A549 (cell line): ENCODE measurements around the gene ATP2B3.

Source experiments
- POLR2A ChIP-seq: IDR thresholded peaks from 2 replicates; pipeline ENCODE4 v1.6.1; 2012; ENCODE audit warnings: mild to moderate bottlenecking, low read length
- SMC3 ChIP-seq: fragments of >200 bp; sonication (Bioruptor Twin); formaldehyde crosslinking; IDR thresholded peaks from 3 replicates; pipeline ENCODE4 v1.6.1; 2018; ENCODE audit warnings: inconsistent platforms
- TF ChIP-seq, protein P1 (sequence below): fragments of >200 bp; sonication (Bioruptor Twin); formaldehyde crosslinking; IDR thresholded peaks from 3 replicates; pipeline ENCODE4 v1.5.1; 2016

DNA sequence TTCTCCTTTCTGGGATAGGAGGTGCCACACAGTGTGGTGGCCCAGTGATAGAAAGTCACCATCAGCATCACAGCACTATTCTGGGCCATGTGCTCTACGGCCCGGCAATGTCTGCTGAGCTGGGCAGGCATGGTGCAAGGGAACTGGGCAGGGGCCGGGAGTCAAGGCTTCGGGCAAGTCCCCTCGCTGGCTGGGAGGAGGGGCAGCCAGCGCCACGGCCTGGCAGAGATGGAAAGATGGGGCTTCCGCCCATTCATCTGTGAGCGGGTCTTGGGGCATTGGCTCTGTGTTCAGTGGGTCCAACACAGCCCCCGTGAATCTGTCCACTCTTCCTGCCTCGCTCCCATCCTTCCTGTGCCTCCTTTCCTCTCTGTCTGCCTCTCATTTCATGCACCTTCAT lies 7.1 kb upstream of the ATP2B3 start:
- TF ChIP-seq SMC3 (no peak), POLR2A (no peak)
- TF ChIP-seq, protein P1, sequence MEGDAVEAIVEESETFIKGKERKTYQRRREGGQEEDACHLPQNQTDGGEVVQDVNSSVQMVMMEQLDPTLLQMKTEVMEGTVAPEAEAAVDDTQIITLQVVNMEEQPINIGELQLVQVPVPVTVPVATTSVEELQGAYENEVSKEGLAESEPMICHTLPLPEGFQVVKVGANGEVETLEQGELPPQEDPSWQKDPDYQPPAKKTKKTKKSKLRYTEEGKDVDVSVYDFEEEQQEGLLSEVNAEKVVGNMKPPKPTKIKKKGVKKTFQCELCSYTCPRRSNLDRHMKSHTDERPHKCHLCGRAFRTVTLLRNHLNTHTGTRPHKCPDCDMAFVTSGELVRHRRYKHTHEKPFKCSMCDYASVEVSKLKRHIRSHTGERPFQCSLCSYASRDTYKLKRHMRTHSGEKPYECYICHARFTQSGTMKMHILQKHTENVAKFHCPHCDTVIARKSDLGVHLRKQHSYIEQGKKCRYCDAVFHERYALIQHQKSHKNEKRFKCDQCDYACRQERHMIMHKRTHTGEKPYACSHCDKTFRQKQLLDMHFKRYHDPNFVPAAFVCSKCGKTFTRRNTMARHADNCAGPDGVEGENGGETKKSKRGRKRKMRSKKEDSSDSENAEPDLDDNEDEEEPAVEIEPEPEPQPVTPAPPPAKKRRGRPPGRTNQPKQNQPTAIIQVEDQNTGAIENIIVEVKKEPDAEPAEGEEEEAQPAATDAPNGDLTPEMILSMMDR = no peak
